Gastrocnemius medialis (tissue), 4 donors: ENCODE data around the gene HELLS.

ENCODE experiments used
- POLR2A ChIP-seq, 2 donors: fragments of 450-650 bp; IDR thresholded peaks; one replicate each; pipeline ENCODE4 v1.6.1; 2017; ENCODE audit warnings: antibody characterized with exemption in 2 of 2, mild to moderate bottlenecking in 2 of 2, moderate library complexity in 2 of 2
- TF ChIP-seq, protein P1 (sequence below), 5 experiments: fragments of 450-650 bp in 3 of 5; fragments of 200-600 bp in 2 of 5; sonication (generic) in 2 of 5; IDR thresholded peaks in 4 of 5; conservative IDR thresholded peaks in 1 of 5; 1 replicate in 4 of 5; 2 replicates in 1 of 5; pipeline ENCODE4 v1.5.1; 2016 to 2019; ENCODE audit warnings: antibody characterized with exemption in 5 of 5, mild to moderate bottlenecking in 3 of 5, moderate library complexity in 3 of 5

DNA sequence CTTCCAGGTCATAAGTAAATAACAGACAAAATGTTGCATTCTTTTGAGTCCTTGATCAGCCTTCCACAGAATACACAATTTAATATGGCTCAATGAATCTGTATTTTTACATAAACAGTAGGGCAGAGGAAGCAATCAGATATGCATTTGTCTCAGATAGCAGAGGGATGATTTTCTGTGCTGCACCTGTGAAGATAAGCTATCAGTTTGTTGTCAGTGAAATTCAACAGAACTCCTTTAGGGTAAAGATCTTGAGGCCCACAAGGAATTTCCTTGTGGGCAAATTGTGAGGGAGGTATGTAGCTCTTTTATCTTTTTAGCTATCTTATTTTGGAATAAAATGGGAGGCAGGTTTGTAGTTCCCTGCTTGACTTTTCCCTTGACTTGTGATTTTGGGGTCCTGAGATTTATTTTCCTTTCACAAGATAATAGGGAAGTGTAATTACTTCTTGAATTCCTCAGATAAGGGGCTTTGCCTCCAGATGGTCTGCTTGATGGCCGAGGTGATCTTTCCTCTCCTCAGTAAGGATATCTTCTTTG is 77.1 kb downstream of the HELLS start:
- TF ChIP-seq, protein P1, sequence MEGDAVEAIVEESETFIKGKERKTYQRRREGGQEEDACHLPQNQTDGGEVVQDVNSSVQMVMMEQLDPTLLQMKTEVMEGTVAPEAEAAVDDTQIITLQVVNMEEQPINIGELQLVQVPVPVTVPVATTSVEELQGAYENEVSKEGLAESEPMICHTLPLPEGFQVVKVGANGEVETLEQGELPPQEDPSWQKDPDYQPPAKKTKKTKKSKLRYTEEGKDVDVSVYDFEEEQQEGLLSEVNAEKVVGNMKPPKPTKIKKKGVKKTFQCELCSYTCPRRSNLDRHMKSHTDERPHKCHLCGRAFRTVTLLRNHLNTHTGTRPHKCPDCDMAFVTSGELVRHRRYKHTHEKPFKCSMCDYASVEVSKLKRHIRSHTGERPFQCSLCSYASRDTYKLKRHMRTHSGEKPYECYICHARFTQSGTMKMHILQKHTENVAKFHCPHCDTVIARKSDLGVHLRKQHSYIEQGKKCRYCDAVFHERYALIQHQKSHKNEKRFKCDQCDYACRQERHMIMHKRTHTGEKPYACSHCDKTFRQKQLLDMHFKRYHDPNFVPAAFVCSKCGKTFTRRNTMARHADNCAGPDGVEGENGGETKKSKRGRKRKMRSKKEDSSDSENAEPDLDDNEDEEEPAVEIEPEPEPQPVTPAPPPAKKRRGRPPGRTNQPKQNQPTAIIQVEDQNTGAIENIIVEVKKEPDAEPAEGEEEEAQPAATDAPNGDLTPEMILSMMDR (IDR thresholded peaks at IDR 0.05 in 4 of 5, conservative IDR thresholded peaks at IDR 0.05 in 1 of 5), result no peak
- TF ChIP-seq POLR2A (IDR thresholded peaks at IDR 0.05), result no peak
